ENCODE measurements around the gene LIN7B. TPM values are rescaled to one million over a fixed set of nuclear protein-coding genes. Genes with fewer than 3 reads are reported as not detected.
A peak's percentile ranks its signal among the peaks of the same experiment; 100 is the strongest.

The LIN7B gene
- total and polyA plus RNA-seq, 2 donors: 4.7 to 18.5 TPM

DNA sequence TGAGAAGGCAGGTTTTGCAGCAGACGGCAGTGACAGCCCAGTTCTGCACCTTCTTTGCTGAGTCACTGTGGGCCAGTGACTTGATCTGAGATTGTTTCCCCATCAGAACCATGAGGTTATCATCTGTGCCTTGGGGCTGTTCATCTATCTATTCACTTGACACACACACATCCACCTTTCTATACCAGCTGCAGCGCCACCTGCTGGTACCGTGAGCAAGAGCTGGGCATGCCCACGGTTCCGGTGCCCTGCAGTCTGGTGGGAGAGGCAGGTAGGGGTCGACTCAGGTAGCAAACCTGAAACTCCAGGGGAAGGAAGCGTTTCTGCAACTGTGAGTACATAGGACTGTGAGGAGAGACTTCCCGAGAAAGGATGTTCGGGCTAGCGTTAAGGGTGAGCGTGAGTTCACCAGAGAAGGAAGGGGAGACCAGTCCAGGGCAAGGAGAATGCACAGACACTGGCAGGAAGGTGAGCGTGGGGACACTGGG is 7.5 kb upstream of the LIN7B start:
- H3K4me3 ChIP-seq (ENCODE audit: low read depth, low read length): no peak overlapping the region
- DNase-seq (ENCODE audit: extremely low spot score): no peak
- no peak overlapping the region for H3K27ac ChIP-seq (ENCODE audit: low read depth)
- WGBS: 62% methylated on average over 12 of the region's 12 CpGs
- no peaks in the 10 kb centered on the region for H3K4me1 ChIP-seq (ENCODE audit: insufficient read depth)
- peaks cover 4% of the 10 kb centered on the region for H3K36me3 ChIP-seq (ENCODE audit: insufficient read depth)

DNA sequence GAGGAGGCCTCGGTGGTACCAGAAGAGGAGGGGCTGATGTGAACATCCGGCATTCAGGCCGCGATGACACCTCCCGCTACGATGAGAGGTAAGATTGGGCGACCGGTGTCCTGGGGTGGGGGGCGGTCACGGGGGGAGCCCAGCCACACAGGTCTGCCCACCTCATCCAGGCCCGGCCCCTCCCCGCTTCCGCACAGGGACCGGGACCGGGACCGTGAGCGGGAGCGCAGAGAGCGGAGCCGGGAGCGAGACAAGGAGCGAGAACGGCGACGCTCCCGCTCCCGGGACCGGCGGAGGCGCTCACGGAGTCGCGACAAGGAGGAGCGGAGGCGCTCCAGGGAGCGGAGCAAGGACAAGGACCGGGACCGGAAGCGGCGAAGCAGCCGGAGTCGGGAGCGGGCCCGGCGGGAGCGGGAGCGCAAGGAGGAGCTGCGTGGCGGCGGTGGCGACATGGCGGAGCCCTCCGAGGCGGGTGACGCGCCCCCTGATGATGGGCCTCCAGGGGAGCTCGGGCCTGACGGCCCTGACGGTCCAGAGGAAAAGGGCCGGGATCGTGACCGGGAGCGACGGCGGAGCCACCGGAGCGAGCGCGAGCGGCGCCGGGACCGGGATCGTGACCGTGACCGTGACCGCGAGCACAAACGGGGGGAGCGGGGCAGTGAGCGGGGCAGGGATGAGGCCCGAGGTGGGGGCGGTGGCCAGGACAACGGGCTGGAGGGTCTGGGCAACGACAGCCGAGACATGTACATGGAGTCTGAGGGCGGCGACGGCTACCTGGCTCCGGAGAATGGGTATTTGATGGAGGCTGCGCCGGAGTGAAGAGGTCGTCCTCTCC is 6.3 kb upstream of the LIN7B start:
- Histone ChIP-seq H3K36me3 (ENCODE audit: insufficient read depth) (peaks cover 4% of the 10 kb centered on the region), H3K27ac (ENCODE audit: low read depth) (no peak overlapping the region), H3K4me3 (ENCODE audit: low read depth, low read length) (no peak overlapping the region), H3K4me1 (ENCODE audit: insufficient read depth) (no peaks in the 10 kb centered on the region)
- DNase-seq (ENCODE audit: extremely low spot score): no peak
- 94% methylated on average over 93 of the region's 93 CpGs for WGBS

DNA sequence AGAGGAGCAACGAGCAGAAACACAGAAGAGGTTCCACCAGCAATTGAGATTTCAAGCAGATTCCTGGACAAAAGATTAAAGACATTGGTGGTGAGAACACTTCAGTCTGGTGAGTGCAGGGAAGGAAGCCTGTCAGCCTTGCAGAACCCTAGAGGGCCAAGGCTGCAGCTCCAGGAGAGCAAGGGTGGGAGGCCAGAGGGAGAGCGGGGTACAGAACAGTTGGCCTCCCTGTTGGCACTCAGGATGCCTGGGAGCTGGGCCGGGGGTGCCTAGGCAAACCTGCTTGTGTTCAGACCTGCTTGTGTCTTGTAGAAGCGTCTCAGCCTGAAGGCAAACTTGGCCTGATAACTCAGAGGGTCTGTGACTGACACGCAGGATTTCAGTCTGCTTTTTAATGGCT is 5.1 kb upstream of the LIN7B start:
- H3K36me3 ChIP-seq (ENCODE audit: insufficient read depth): peaks cover 4% of the 10 kb centered on the region
- H3K4me3 ChIP-seq (ENCODE audit: low read depth, low read length): no peak overlapping the region
- 72% methylated on average over 5 of the region's 5 CpGs for WGBS
- H3K27ac ChIP-seq (ENCODE audit: low read depth): no peak overlapping the region
- H3K4me1 ChIP-seq (ENCODE audit: insufficient read depth): no peaks in the 10 kb centered on the region
- DNase-seq (ENCODE audit: extremely low spot score): no peak

DNA sequence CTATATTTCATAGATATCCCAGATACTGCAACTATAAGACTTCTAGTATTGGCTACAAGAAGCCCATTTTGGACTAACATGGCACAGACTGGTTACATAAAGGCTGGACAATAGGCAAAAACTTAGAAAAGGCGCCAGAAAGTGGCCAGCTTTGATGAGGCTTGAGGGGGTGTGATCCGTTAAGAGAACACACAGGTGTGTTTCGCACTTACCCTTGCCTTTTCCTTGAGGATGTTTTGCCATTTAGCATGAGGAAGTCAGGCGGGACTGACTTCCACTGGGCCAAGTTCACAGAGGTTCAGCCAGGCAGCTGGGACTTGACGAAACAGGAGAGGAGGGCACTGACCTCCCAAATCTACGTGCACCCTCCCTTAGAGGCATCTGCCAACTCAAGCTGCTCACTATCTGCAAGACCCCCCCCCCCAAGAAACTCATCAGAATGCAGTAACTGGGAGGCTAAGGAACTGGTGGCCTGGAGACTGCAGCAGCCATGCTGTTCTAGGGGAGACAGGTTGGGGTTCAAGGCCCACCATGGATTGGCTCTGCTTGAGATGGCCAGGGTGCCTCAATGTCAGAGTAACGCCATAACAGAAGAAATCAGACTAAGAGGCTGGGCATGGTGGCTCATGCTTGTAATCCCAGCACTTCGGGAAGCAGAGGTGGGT is 4.5 kb upstream of the LIN7B start:
- whole genome bisulfite sequencing: 78% methylated on average over 8 of the region's 8 CpGs
- Histone ChIP-seq H3K4me3 (ENCODE audit: low read depth, low read length) (no peak overlapping the region), H3K27ac (ENCODE audit: low read depth) (no peak overlapping the region), H3K4me1 (ENCODE audit: insufficient read depth) (no peaks in the 10 kb centered on the region), H3K36me3 (ENCODE audit: insufficient read depth) (peaks cover 4% of the 10 kb centered on the region)
- DNase-seq (ENCODE audit: extremely low spot score): no peak

DNA sequence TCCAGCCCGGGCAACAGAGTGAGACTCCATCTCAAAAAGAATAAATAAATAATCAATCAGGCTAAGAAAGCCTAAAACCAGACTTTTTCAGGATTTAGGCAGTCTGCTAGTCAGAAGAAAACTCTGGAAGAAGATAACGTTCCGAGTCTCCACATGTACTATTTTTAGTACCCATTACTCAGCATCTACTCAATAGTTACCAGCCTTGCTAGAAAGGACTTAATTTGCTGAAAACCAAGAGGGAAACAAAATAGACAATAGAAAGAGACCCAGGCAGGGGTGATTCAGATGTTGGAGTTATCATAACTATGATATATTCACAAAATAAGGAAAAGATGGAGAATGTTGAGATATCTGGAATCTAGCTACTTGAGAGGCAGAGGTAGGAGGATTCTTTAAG is 3.6 kb upstream of the LIN7B start:
- DNase-seq (ENCODE audit: extremely low spot score): no peak
- WGBS: 27% methylated on average over 3 of the region's 3 CpGs
- Histone ChIP-seq H3K4me1 (ENCODE audit: insufficient read depth) (no peaks in the 10 kb centered on the region), H3K27ac (ENCODE audit: low read depth) (no peak overlapping the region), H3K4me3 (ENCODE audit: low read depth, low read length) (no peak overlapping the region), H3K36me3 (ENCODE audit: insufficient read depth) (peaks cover 4% of the 10 kb centered on the region)

DNA sequence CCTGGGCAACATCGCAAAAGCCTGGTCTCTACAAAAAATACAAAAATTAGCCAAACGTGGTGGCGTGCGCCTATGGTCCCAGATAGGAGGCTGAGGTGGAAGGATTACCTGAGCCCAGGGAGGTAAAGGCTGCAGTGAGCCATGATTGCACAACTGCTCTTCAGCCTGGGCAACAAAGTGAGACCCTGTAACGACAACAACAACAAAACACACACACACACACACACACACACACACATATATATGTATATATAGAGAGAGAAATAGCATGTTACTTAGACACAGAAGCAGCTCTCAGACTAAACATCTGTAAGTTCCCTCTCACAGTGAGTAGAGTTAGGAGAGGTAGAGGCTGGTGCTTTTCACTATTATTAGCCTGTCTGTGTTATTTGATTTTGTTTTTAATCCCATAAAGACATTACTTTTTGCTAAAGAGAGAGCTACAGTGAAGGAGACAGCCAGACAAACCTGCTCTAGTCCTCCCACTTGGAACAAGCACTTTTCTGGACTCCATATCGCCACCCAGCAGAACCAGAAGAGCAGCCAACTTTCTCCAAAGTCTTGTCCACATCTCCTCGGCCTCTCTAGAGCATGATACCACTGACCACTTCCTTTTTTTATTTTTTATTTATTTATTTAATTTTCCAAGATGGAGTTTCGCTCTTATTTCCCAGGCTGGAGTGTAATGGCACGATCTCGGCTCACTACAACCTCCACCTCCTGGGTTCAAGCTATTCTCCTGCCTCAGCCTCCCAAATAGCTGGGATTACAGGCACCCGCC is 2.8 kb upstream of the LIN7B start:
- Histone ChIP-seq H3K27ac (ENCODE audit: low read depth) (no peak overlapping the region), H3K4me3 (ENCODE audit: low read depth, low read length) (no peak overlapping the region), H3K36me3 (ENCODE audit: insufficient read depth) (peaks cover 4% of the 10 kb centered on the region), H3K4me1 (ENCODE audit: insufficient read depth) (no peaks in the 10 kb centered on the region)
- DNase-seq (ENCODE audit: extremely low spot score): no peak
- 80% methylated on average over 11 of the region's 11 CpGs for WGBS

DNA sequence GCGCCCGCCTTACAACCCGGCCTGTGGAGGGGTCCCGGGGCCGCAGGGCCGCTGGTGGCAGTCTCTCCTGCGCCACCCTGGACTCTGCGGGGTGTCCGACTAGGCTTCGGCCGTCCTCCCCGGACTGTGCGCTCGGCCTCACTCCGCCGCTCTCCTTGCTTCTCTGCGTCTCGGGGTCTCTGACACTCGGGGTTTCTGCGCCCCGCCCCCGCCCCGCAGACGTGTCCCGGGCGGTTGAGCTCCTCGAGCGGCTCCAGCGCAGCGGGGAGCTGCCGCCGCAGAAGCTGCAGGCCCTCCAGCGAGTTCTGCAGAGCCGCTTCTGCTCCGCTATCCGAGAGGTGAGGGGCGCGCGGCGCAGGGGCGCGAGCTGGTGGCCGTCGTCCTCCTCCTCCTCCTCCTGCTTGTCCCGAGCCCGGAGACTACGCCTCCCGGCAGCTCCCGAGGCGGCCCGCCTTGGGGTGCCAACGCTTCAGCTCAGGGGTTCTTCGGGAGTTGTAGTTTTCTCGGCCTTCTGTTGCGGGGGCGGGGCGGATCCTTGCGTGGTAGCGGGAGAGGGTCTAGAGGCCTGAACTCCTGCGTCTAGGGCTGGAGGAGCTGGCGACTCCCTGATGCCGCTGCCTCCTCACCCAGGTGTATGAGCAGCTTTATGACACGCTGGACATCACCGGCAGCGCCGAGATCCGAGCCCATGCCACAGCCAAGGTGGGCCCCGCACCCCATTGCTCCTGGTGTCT is 627 bp downstream of the LIN7B start:
- H3K27ac ChIP-seq (ENCODE audit: low read depth): no peak overlapping the region
- DNase-seq (ENCODE audit: extremely low spot score): peak; percentile 51
- no peaks in the 10 kb centered on the region for H3K4me1 ChIP-seq (ENCODE audit: insufficient read depth)
- 6% methylated on average over 68 of the region's 68 CpGs for WGBS
- peak overlapping the region; percentile 81 for H3K4me3 ChIP-seq (ENCODE audit: low read depth, low read length)
- no peaks in the 10 kb centered on the region for H3K36me3 ChIP-seq (ENCODE audit: insufficient read depth)

DNA sequence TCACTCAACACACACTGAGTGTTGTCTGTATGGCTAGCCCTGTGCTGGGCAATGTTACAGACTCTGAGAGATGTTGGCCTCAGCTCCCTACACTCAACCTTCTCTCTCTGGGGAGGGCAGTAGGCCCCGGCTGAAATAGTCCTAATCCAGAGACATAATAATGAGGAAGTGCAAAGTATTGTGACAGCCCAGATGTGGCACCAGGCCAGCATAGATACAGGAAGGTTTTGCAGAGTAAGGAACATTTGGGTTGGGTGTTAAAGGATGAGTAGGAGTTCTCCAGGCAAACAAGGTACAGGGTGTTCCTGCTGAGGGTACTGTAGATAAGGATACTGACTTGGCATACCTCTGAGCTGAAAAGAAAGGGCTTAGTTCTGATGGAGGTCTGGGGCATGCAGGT is 2.4 kb downstream of the LIN7B start:
- Histone ChIP-seq H3K27ac (ENCODE audit: low read depth) (no peak overlapping the region), H3K4me1 (ENCODE audit: insufficient read depth) (no peaks in the 10 kb centered on the region), H3K36me3 (ENCODE audit: insufficient read depth) (no peaks in the 10 kb centered on the region), H3K4me3 (ENCODE audit: low read depth, low read length) (no peak overlapping the region)
- WGBS: 54% methylated on average over 1 of the region's 1 CpG
- no peak for DNase-seq (ENCODE audit: extremely low spot score)

DNA sequence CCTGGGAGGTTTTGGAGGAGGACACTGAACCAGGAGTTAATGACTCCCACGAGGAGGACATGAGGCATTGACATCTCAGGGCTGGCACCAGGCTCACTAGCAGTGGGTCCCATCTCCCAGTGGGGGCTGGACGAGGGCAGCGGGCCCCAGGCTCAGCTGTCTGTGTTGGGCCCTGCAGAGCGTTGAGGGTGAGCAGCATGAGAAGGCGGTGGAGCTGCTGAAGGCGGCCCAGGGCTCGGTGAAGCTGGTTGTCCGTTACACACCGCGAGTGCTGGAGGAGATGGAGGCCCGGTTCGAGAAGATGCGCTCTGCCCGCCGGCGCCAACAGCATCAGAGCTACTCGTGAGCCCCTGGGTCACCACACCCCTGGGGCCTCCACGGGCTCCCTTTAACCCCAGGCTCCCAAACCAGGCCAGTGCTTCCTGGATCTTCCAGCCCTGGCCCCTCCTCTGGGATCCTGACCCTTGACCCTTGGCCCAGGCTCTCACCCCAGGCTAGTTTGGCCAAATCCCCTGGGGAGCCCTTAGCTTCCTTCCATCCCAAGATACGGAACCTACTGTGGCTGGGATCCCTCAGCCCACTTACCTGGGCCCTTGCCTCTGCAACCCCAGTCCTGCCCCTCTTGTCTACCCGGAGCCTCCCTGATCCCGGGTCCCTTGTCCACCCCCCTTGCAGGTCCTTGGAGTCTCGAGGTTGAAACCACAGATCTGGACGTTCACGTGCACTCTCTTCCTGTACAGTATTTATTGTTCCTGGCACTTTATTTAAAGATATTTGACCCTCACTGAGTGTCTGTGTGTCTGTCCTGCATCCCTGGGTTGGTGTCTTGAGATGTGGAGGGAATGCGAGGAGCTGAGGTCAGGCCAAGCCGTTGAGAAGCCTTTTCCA is 3.8 kb downstream of the LIN7B start:
- 68% methylated on average over 26 of the region's 26 CpGs for WGBS
- Histone ChIP-seq H3K4me1 (ENCODE audit: insufficient read depth) (no peaks in the 10 kb centered on the region), H3K4me3 (ENCODE audit: low read depth, low read length) (peak overlapping the region; percentile 50), H3K36me3 (ENCODE audit: insufficient read depth) (no peaks in the 10 kb centered on the region), H3K27ac (ENCODE audit: low read depth) (peak overlapping the region; percentile 96)
- no peak for DNase-seq (ENCODE audit: extremely low spot score)

DNA sequence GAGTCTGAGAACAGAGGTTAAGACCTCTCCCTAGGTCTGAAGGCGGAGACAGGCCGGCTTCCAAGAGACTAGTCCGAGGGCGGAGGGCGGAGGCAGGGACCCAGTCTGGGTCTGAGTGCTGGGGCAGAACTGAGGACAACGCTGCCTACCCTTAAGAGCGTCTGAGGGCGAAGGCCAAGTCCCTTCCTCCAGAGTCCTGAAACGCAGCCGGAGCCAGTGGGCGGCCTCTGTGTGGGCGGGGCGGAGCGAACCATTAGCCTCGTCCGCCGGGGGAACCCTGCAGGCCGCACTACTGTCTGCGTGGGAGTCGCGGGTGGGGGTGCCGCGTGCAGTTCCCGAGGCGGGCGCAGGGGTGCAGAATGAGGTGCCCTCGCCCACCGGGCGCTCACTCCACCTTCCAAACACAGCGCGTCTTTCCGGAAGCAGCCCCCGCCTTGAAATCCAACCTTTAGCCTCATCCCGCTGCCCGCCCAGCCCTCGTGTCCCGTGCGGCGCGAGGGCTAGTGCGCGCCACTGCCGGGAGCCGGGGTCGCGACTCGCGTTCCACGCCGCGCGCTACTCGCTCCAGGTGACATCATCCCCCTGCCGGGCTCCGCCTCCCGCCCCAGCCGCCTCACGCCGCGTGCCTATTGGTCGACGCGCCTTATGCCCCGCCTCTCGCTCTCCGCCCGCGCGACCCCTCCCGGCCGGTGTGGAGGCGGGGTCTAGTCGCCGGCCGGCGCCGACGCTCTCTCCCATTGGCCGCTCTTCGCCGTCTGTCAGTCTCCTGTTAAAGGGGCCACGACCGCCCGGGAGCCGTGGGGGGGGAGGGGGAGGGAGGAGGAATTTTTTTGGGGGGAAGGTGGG is 4.6 kb downstream of the LIN7B start, which contains the start of gene C19orf73:
C19orf73 (minus strand) TSS at position 579 of the 846 bp plus-strand sequence; CDS start at position 458, 121 bp downstream.
- WGBS: under 1% methylated on average over 85 of the region's 85 CpGs
- Histone ChIP-seq H3K4me1 (ENCODE audit: insufficient read depth) (no peaks in the 10 kb centered on the region), H3K27ac (ENCODE audit: low read depth) (peak within 1 kb of the TSS; percentile 96), H3K4me3 (ENCODE audit: low read depth, low read length) (peak within 1 kb of the TSS; percentile 50), H3K36me3 (ENCODE audit: insufficient read depth) (no peaks in the 10 kb centered on the region)
- peak; percentile 82 for DNase-seq (ENCODE audit: extremely low spot score)

DNA sequence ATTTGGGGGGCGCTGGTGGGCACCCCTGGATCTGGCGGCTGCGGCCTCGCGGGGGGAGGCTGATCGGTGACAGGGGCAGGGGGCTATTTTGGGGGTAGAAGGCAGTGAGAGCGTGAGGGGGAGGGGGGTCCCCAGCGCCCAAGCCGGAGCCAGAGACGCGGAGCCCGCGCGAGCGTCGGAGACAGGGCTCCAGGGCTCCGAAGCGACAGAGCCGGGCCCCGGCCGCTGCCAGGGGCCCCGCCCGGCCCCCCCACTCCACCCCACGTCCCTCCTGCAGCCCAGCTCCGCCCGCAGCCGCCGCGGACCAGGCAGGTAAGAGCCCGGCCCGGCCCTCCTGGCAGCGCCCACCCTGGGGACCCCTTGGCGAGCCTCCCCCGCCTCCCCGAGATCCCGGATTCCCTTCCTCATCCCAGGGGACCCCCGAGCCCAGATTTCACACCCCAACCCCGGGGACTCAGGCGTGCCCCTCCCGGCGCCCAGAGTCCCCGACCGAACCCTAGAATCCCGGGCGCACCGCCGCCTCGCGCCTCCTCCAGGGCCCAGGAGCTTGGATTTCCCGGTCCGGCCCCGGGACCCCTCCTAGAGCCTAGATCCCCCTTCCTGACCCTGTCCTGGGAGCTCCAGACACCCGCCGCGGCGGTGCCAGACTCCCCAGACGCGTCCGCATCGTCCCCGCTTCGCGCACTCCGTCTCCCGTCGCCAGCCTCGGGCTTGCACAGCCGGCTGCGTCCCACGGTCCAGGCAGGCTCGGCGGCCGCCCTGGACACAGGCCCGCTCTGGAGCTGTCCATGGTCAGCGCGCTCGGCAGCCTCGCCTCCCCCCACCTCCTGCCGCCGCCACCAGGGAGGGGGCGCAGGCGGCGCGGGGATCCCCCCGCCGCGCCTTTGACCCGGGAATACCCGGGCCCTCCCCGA is 5.5 kb downstream of the LIN7B start, which contains the start of gene PPFIA3:
PPFIA3 (plus strand) TSS at position 134 of the 914 bp plus-strand sequence. CDS start 8,330 bp downstream, outside the sequence.
- H3K36me3 ChIP-seq (ENCODE audit: insufficient read depth): no peaks in the 10 kb centered on the region
- WGBS: under 1% methylated on average over 90 of the region's 90 CpGs
- H3K27ac ChIP-seq (ENCODE audit: low read depth): peak within 1 kb of the TSS; percentile 96
- DNase-seq (ENCODE audit: extremely low spot score): no peak
- no peaks in the 10 kb centered on the region for H3K4me1 ChIP-seq (ENCODE audit: insufficient read depth)
- peak within 1 kb of the TSS; percentile 50 for H3K4me3 ChIP-seq (ENCODE audit: low read depth, low read length)
